Lung (tissue), 12 donors: Measurements from ENCODE around the gene TEAD1. TPM values are rescaled to one million over a fixed set of nuclear protein-coding genes. Genes with fewer than 3 reads are reported as not detected.

Experiments used
- ATAC-seq: fragments of 200-7000 bp; cut with Tn5 transposase; one replicate; pipeline ENCODE4 v1.9.1; 2020; ENCODE audit warnings: moderate number of reproducible peaks; ENCODE audit not compliant: insufficient read depth, low FRiP score
- DNase-seq, 3 donors: peaks; one replicate each; pipeline ENCODE4 v3.0.0-alpha.2; 2013 to 2017
- H3K27ac ChIP-seq, 2 donors: one replicate each; pipeline ENCODE4 v1.5.1; 2013; ENCODE audit warnings: mild to moderate bottlenecking in 2 of 2, moderate library complexity in 2 of 2, control low read depth in 1 of 2, inconsistent platforms in 1 of 2, low read depth in 1 of 2, low read length in 1 of 2
- H3K27me3 ChIP-seq, 3 donors: one replicate each; pipeline ENCODE4 v1.5.1; 2013; ENCODE audit warnings: low read length in 2 of 3; ENCODE audit not compliant: control insufficient read depth in 3 of 3, insufficient read depth in 3 of 3
- H3K36me3 ChIP-seq, 4 donors: one replicate each; pipeline ENCODE4 v1.5.1; 2013; ENCODE audit warnings: low read length in 4 of 4, mild to moderate bottlenecking in 1 of 4, moderate library complexity in 1 of 4; ENCODE audit not compliant: control insufficient read depth in 4 of 4, insufficient read depth in 4 of 4
- H3K4me1 ChIP-seq, 5 donors: one replicate each; pipeline ENCODE4 v1.5.1; 2013; ENCODE audit warnings: low read length in 5 of 5, mild to moderate bottlenecking in 2 of 5, moderate library complexity in 1 of 5; ENCODE audit not compliant: control insufficient read depth in 5 of 5, insufficient read depth in 5 of 5
- H3K4me3 ChIP-seq: one replicate; pipeline ENCODE4 v1.5.1; 2013; ENCODE audit warnings: mild to moderate bottlenecking, control low read depth, moderate library complexity
- H3K9ac ChIP-seq, 2 donors: one replicate each; pipeline ENCODE4 v1.5.1; 2013; ENCODE audit warnings: low read length in 2 of 2, control low read depth in 1 of 2; ENCODE audit not compliant: insufficient read depth in 1 of 2
- H3K9me3 ChIP-seq, 4 donors: one replicate each; pipeline ENCODE4 v1.5.1; 2013; ENCODE audit warnings: low read length in 3 of 4, mild to moderate bottlenecking in 1 of 4, moderate library complexity in 1 of 4; ENCODE audit not compliant: control insufficient read depth in 4 of 4, insufficient read depth in 3 of 4
- WGBS, 2 donors: extraction: QIAGEN DNeasy Blood & Tissue Kit; methylation state at CpG; one replicate each; pipeline ENCODE4 v1.1.7; 2013; 5-methylcytosine and 5-hydroxymethylcytosine counted together
- polyA plus RNA-seq, 2 donors: library from polyadenylated mRNA; stranded (reverse); fragments of 200-250 nt; gene quantifications; one replicate each; pipeline ENCODE4 v1.2.1, GENCODE V29; 2013
- total RNA-seq, 2 donors: library from RNA; depleted of rRNA in 1 of 2; stranded (reverse); fragments of >200 nt in 1 of 2; gene quantifications; one replicate each; pipeline ENCODE4 v1.2.1, GENCODE V29; 2014 to 2021
- TF ChIP-seq, protein P1 (sequence below): IDR thresholded peaks from 2 replicates; pipeline ENCODE4 v1.5.1; 2012; ENCODE audit warnings: mild to moderate bottlenecking; ENCODE audit errors: control extremely low read depth, extremely low read depth
- donor health status: control.
- donor health status: control.
- donor health status: Bipolar disorder and iron deficiency.
- donor health status: healthy.
- donor health status: DM: yes; HTN: yes; CAD: no.

Gene TEAD1
- total and polyA plus RNA-seq, 4 donors = 7.7 to 141 (median 38.8) TPM

DNA sequence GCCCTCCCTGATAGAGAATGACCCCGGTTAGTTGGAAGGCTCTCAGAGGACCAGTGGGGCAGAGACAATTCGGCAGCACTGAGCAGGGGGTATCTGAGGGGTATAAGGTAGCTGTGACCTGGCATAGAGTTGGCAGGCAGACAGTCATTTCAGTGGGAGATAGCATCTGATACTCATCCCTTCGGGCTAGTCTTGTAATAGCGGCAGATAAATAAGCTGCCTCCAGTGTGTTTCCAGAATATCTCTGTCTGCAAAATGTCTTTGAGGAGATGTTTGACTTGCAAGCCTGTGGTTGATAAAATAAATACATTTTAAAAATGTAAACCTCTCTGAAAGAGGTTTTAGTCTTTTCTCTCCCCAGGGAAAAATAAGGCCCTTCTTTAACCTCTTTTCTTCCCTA lies 54.2 kb downstream of the TEAD1 start:
- TF ChIP-seq, protein P1, sequence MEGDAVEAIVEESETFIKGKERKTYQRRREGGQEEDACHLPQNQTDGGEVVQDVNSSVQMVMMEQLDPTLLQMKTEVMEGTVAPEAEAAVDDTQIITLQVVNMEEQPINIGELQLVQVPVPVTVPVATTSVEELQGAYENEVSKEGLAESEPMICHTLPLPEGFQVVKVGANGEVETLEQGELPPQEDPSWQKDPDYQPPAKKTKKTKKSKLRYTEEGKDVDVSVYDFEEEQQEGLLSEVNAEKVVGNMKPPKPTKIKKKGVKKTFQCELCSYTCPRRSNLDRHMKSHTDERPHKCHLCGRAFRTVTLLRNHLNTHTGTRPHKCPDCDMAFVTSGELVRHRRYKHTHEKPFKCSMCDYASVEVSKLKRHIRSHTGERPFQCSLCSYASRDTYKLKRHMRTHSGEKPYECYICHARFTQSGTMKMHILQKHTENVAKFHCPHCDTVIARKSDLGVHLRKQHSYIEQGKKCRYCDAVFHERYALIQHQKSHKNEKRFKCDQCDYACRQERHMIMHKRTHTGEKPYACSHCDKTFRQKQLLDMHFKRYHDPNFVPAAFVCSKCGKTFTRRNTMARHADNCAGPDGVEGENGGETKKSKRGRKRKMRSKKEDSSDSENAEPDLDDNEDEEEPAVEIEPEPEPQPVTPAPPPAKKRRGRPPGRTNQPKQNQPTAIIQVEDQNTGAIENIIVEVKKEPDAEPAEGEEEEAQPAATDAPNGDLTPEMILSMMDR = no peak
- H3K4me1 ChIP-seq = peaks cover 18 to 52% (median 35%) of the 10 kb centered on the region in 5 donors
- H3K27me3 ChIP-seq = no peaks in the 10 kb centered on the region
- no peak overlapping the region for H3K4me3 ChIP-seq
- no peak for ATAC-seq
- no peak overlapping the region for H3K9ac ChIP-seq
- no peaks in the 10 kb centered on the region for H3K36me3 ChIP-seq
- WGBS, 2 donors = 73 to 77% methylated on average over 4 of the region's 4 CpGs
- no peak overlapping the region for H3K27ac ChIP-seq
- no peaks in the 10 kb centered on the region for H3K9me3 ChIP-seq
- DNase-seq = no peak

DNA sequence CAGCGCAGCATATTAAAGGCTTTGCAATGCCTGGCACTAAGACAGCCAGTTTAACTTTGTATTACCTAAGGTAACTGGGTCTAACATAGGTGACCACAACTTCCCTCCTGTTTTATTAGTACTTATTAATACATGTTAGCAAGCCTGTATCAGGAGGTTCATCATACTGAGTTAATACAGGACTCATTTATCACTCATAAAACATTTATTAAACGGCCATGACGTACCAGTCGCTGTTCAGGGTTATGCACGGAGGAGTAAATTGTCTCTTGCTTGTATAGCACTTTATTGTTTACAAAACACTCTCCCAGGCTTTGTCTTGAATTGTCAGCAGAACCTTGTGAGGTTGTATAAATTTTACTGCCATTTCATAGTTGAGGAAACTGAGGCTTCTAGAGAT lies 55.7 kb downstream of the TEAD1 start:
- TF ChIP-seq, protein P1 = no peak
- H3K9me3 ChIP-seq = no peaks in the 10 kb centered on the region
- H3K27me3 ChIP-seq = no peaks in the 10 kb centered on the region
- no peaks in the 10 kb centered on the region for H3K36me3 ChIP-seq
- DNase-seq (no peak), ATAC-seq (no peak)
- WGBS, 2 donors = 84 to 88% methylated on average over 5 of the region's 5 CpGs
- no peak overlapping the region for H3K27ac ChIP-seq
- H3K9ac ChIP-seq = no peak overlapping the region
- H3K4me3 ChIP-seq = no peak overlapping the region
- peaks cover 6 to 40% (median 20%) of the 10 kb centered on the region in 5 donors for H3K4me1 ChIP-seq

DNA sequence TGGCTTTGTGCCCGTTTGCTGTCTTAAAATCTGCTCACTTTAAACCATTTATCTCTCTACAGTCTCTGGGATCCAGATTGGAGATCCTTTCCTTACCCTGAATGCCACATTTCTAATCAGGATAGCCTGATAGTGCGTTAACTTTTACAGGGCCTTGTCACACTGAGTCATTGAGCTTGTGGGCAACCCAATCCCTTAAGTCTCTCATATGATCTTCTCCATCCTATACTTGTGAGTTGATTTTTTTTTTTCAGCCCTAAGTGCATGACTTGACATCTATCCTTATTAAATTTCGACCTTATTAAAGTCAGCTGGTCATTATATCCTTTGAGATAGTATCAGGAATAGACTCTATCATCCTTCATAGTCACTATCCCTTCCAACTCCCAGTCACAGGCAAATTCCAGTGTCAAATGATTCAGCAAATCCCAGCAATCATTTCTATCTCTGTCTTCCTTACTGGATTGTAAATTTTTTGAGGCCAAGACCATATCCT lies 57.7 kb downstream of the TEAD1 start:
- TF ChIP-seq, protein P1 = no peak
- ATAC-seq = no peak
- no peaks in the 10 kb centered on the region for H3K27me3 ChIP-seq

DNA sequence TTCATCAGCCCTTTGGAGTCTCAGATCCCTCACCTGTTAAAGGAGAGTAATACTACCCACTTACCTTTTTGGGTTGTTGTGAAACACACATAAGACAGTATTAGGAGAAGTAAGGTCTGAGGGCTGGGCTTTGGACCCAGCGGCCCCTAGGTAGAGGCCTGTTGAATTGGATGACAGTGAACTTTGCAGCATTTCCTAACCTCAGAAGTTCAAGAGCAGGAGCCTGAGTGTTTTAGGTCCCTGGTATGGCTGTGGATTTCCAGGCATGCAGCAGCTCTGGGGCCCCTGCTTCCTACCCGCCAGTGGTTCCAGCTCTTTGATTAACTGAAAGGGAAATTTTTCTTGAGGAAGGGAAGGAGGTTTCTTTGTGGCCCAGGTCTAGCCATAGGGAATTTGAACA lies 58.9 kb downstream of the TEAD1 start:
- H3K4me1 ChIP-seq = peaks cover under 1 to 18% (median 3%) of the 10 kb centered on the region in 5 donors
- TF ChIP-seq, protein P1 = no peak
- no peak for ATAC-seq
- 92% methylated on average over 2 of the region's 2 CpGs for WGBS, 2 donors
- no peaks in the 10 kb centered on the region for H3K27me3 ChIP-seq
- H3K9ac ChIP-seq = no peak overlapping the region
- H3K4me3 ChIP-seq = no peak overlapping the region
- H3K27ac ChIP-seq = no peak overlapping the region
- no peaks in the 10 kb centered on the region for H3K36me3 ChIP-seq
- H3K9me3 ChIP-seq = no peaks in the 10 kb centered on the region
- no peak for DNase-seq

More for the DNA sequence above, 57.7 kb downstream of the TEAD1 start:
- WGBS, 2 donors = 76 to 77% methylated on average over 3 of the region's 3 CpGs
- Histone ChIP-seq H3K9ac (no peak overlapping the region), H3K27ac (no peak overlapping the region), H3K36me3 (no peaks in the 10 kb centered on the region), H3K4me1 (peaks cover 6 to 28% (median 11%) of the 10 kb centered on the region in 5 donors), H3K4me3 (no peak overlapping the region), H3K9me3 (no peaks in the 10 kb centered on the region)
- no peak for DNase-seq
